IMR-90 (cell line): ENCODE measurements around the gene MAP3K5. TPM values are rescaled to one million over a fixed set of nuclear protein-coding genes. Genes with fewer than 3 reads are reported as not detected.

ENCODE experiments used
- ATAC-seq: fragments of 200-7000 bp; cut with Tn5 transposase; 2 replicates; pipeline ENCODE4 v1.9.1; 2020; ENCODE audit warnings: low read depth, mild to moderate bottlenecking, moderate library complexity
- BruUV-seq: library from RNA; stranded (reverse); fragments of 400-500 nt; replicated peaks from 2 replicates; lab custom pipeline; 2021; lab: Mats Ljungman, UMichigan
- CTCF ChIA-PET: fragments of 300-600 bp; formaldehyde crosslinking; extraction: SDS; loops from one replicate; lab custom pipeline; 2021; ENCODE audit warnings: antibody characterized with exemption; lab: Yijun Ruan, JAX
- POLR2A ChIA-PET: fragments of 300-600 bp; sonication (Branson Sonifier 250); formaldehyde crosslinking; loops from one replicate; lab custom pipeline; 2022; ENCODE audit warnings: antibody characterized with exemption; ENCODE audit not compliant: unreplicated experiment; lab: Charles Lee
- DNase-seq: peaks from one replicate; pipeline ENCODE4 v3.0.0; 2013
- H2AFZ ChIP-seq: replicated peaks from 2 replicates; pipeline ENCODE3; 2013; ENCODE audit warnings: low read length, mild to moderate bottlenecking; ENCODE audit not compliant: poor library complexity
- H2AK5ac ChIP-seq: 2 replicates; pipeline ENCODE4 v1.6.1; 2013; ENCODE audit warnings: low read depth, low read length, inconsistent platforms
- H2AK9ac ChIP-seq: replicated peaks from 2 replicates; pipeline ENCODE3; 2013; ENCODE audit warnings: mild to moderate bottlenecking, low read depth, low read length, moderate library complexity; ENCODE audit not compliant: poor library complexity
- H2BK120ac ChIP-seq: 2 replicates; pipeline ENCODE4 v1.6.1; 2013; ENCODE audit warnings: low read depth, low read length, inconsistent platforms
- H2BK15ac ChIP-seq: 3 replicates; pipeline ENCODE4 v1.6.1; 2013; ENCODE audit warnings: low read depth, low read length, inconsistent platforms
- H2BK20ac ChIP-seq: 2 replicates; pipeline ENCODE4 v1.6.1; 2013; ENCODE audit warnings: low read depth, mild to moderate bottlenecking, inconsistent platforms, low read length, moderate library complexity
- H2BK5ac ChIP-seq: 2 replicates; pipeline ENCODE4 v1.6.1; 2013; ENCODE audit warnings: mild to moderate bottlenecking, low read depth, low read length, inconsistent platforms; ENCODE audit not compliant: poor library complexity, severe bottlenecking
- H3K14ac ChIP-seq: replicated peaks from 2 replicates; pipeline ENCODE4 v1.6.1; 2013; ENCODE audit warnings: low read depth, low read length, inconsistent platforms
- H3K18ac ChIP-seq: 2 replicates; pipeline ENCODE4 v1.6.1; 2013; ENCODE audit warnings: low read depth, low read length, control low read depth
- H3K23ac ChIP-seq: 2 replicates; pipeline ENCODE4 v1.6.1; 2013; ENCODE audit warnings: low read depth, low read length, inconsistent platforms
- H3K27ac ChIP-seq: 2 replicates; pipeline ENCODE4 v1.5.1; 2013; ENCODE audit warnings: mild to moderate bottlenecking, control low read depth, low read length; ENCODE audit not compliant: insufficient read depth
- H3K27me3 ChIP-seq: 2 replicates; pipeline ENCODE4 v1.6.1; 2013; ENCODE audit warnings: low read length; ENCODE audit not compliant: control insufficient read depth, insufficient read depth
- H3K36me3 ChIP-seq: 2 replicates; pipeline ENCODE4 v1.6.1; 2013; ENCODE audit warnings: low read length, mixed read lengths; ENCODE audit not compliant: control insufficient read depth, insufficient read depth
- H3K4ac ChIP-seq: 2 replicates; pipeline ENCODE4 v1.6.1; 2013; ENCODE audit warnings: low read depth, low read length, inconsistent platforms
- H3K4me1 ChIP-seq: 2 replicates; pipeline ENCODE4 v1.6.1; 2013; ENCODE audit warnings: low read length, mixed read lengths; ENCODE audit not compliant: control insufficient read depth, insufficient read depth
- H3K4me2 ChIP-seq: 2 replicates; pipeline ENCODE4 v1.6.1; 2013; ENCODE audit warnings: low read depth, mild to moderate bottlenecking, control low read depth, low read length, moderate library complexity
- H3K4me3 ChIP-seq: 2 replicates; pipeline ENCODE4 v1.5.1; 2013; ENCODE audit warnings: low read depth, mild to moderate bottlenecking, control low read depth, low read length, moderate library complexity; ENCODE audit not compliant: insufficient read depth
- H3K56ac ChIP-seq: 2 replicates; pipeline ENCODE4 v1.6.1; 2013; ENCODE audit warnings: low read length, inconsistent platforms; ENCODE audit not compliant: insufficient read depth; ENCODE audit errors: extremely low read depth
- H3K79me1 ChIP-seq, 2 experiments: 2 replicates each; pipeline ENCODE4 v1.6.1; 2013; ENCODE audit warnings: low read length in 2 of 2, inconsistent platforms in 1 of 2, low read depth in 1 of 2
- H3K9ac ChIP-seq: 2 replicates; pipeline ENCODE4 v1.6.1; 2013; ENCODE audit warnings: low read depth, low read length, control low read depth
- H3K9me1 ChIP-seq: 2 replicates; pipeline ENCODE4 v1.6.1; 2013; ENCODE audit warnings: low read length, inconsistent platforms; ENCODE audit not compliant: insufficient read depth
- H3K9me3 ChIP-seq: 2 replicates; pipeline ENCODE4 v1.6.1; 2013; ENCODE audit warnings: low read length; ENCODE audit not compliant: control insufficient read depth, insufficient read depth
- H4K20me1 ChIP-seq: 2 replicates; pipeline ENCODE4 v1.6.1; 2013; ENCODE audit warnings: low read length, inconsistent platforms; ENCODE audit not compliant: insufficient read depth
- H4K5ac ChIP-seq: 2 replicates; pipeline ENCODE4 v1.6.1; 2013; ENCODE audit warnings: mild to moderate bottlenecking, low read depth, low read length, control low read depth
- H4K8ac ChIP-seq, 2 experiments: 2 replicates each; pipeline ENCODE4 v1.6.1; 2013; ENCODE audit warnings: low read depth in 2 of 2, low read length in 2 of 2, control low read depth in 1 of 2, inconsistent platforms in 1 of 2
- H4K91ac ChIP-seq: 2 replicates; pipeline ENCODE4 v1.6.1; 2013; ENCODE audit warnings: low read depth, low read length, inconsistent platforms; ENCODE audit not compliant: insufficient read depth
- BHLHE40 ChIP-seq: fragments of 150-350 bp; IDR thresholded peaks from 2 replicates; pipeline ENCODE4 v1.6.1; 2016; ENCODE audit warnings: mild to moderate bottlenecking, low read depth, low read length
- CEBPB ChIP-seq: IDR thresholded peaks from 2 replicates; pipeline ENCODE4 v1.6.1; 2012; ENCODE audit warnings: low read depth, low read length, improper control_type of control experiment
- CHD1 ChIP-seq: IDR thresholded peaks from 2 replicates; pipeline ENCODE4 v1.6.1; 2012; ENCODE audit warnings: low read depth, low read length, improper control_type of control experiment
- ELK1 ChIP-seq: fragments of 150-350 bp; IDR thresholded peaks from 2 replicates; pipeline ENCODE4 v1.6.1; 2016; ENCODE audit warnings: low read depth, mild to moderate bottlenecking, low read length, moderate library complexity, borderline replicate concordance
- FOS ChIP-seq: fragments of 150-350 bp; IDR thresholded peaks from 2 replicates; pipeline ENCODE4 v1.6.1; 2016; ENCODE audit warnings: low read depth, low read length
- MAFK ChIP-seq: IDR thresholded peaks from 2 replicates; pipeline ENCODE4 v1.6.1; 2012; ENCODE audit warnings: low read depth, low read length, improper control_type of control experiment
- MXI1 ChIP-seq: IDR thresholded peaks from 2 replicates; pipeline ENCODE4 v1.6.1; 2012; ENCODE audit warnings: low read depth, mild to moderate bottlenecking, low read length, moderate library complexity, borderline replicate concordance
- RAD21 ChIP-seq: IDR thresholded peaks from 2 replicates; pipeline ENCODE4 v1.6.1; 2012; ENCODE audit warnings: low read length, improper control_type of control experiment
- RCOR1 ChIP-seq: IDR thresholded peaks from 2 replicates; pipeline ENCODE4 v1.6.1; 2012; ENCODE audit warnings: mild to moderate bottlenecking, low read length, improper control_type of control experiment; ENCODE audit not compliant: insufficient replicate concordance
- RFX5 ChIP-seq: IDR thresholded peaks from 2 replicates; pipeline ENCODE4 v1.8.0; 2012; ENCODE audit warnings: low read depth, mild to moderate bottlenecking, low read length, moderate library complexity
- SMC3 ChIP-seq: fragments of 150-350 bp; IDR thresholded peaks from 2 replicates; pipeline ENCODE4 v1.6.1; 2016; ENCODE audit warnings: low read depth, mild to moderate bottlenecking, antibody characterized with exemption, low read length, moderate library complexity
- USF2 ChIP-seq: fragments of 150-350 bp; IDR thresholded peaks from 2 replicates; pipeline ENCODE4 v1.6.1; 2017; ENCODE audit warnings: mild to moderate bottlenecking, antibody characterized with exemption, low read length, low read depth
- WGBS, 2 experiments: methylation state at CpG; one replicate each; pipeline versions ENCODE4 v1.1.5 to v1.1.7; 2013; ENCODE audit warnings: missing lambda C conversion rate in 2 of 2; ENCODE audit not compliant: insufficient read length in 1 of 2; ENCODE audit errors: extremely low coverage in 2 of 2; 5-methylcytosine and 5-hydroxymethylcytosine counted together
- dilution Hi-C: fragments of 300-500 bp; cut with HindIII; formaldehyde crosslinking; loops from one replicate; pipeline ENCODE4 v1.14.3; 2018; ENCODE audit warnings: low sequenced_read_pairs; ENCODE audit not compliant: unreplicated experiment
- in situ Hi-C: fragments of 300-500 bp; cut with MboI; formaldehyde crosslinking; loops from 3 replicates; pipeline ENCODE4 v1.14.3; 2019; ENCODE audit warnings: low sequenced_read_pairs, inconsistent platforms, mixed read lengths
- intact Hi-C: fragments of 100-400 bp; cut with micrococcal nuclease; formaldehyde crosslinking; loops from 2 replicates; pipeline ENCODE4 v1.10.0; 2022
- polyA plus RNA-seq, 3 experiments: library from polyadenylated mRNA; depleted of rRNA; stranded (reverse); fragments of >200 nt; gene quantifications; 2 replicates each; pipeline ENCODE4 v1.2.3, GENCODE V29; 2012; ENCODE audit warnings: low replicate concordance in 1 of 3
- total RNA-seq: library from RNA; depleted of rRNA; stranded (reverse); fragments of >200 nt; gene quantifications from 2 replicates; pipeline ENCODE4 v1.2.3, GENCODE V29; 2012

MAP3K5 gene
- total and polyA plus RNA-seq, 2 of the 4 experiments (the other 2 are of a cell fraction): 5.4 to 17.6 TPM

GRCh38 chr6:136644597-136644952 is 147.7 kb downstream of the MAP3K5 start:
- H3K14ac ChIP-seq: 0 out of 2 replicates have a peak overlapping the region, but pooled peaks have one; percentile 1
- no peak overlapping the region for H3K4me3 ChIP-seq
- peak overlapping the region; percentile 21; the same call in 1 of the 2 replicates for H2BK120ac ChIP-seq
- H4K5ac ChIP-seq: no peak overlapping the region
- H3K27ac ChIP-seq: no peak overlapping the region
- ATAC-seq (no peak), DNase-seq (no peak)
- H3K23ac ChIP-seq: no peak overlapping the region
- H3K27me3 ChIP-seq: no peaks in the 10 kb centered on the region
- H3K9ac ChIP-seq: no peak overlapping the region
- no peak overlapping the region for H3K18ac ChIP-seq
- intact Hi-C loops (loop anchor here (1.0 to 2.0 kb wide), 2 partner anchors 58 to 149 kb away; no protein-coding TSS in a partner anchor), in situ Hi-C loops (no loop called here), dilution Hi-C loops (no loop called here)
- POLR2A ChIA-PET: interaction anchor here (1.1 kb wide), 1 partner anchor 147 kb away, joined by 4 read pairs; the partner anchor contains the start of gene MAP3K5
- H2BK15ac ChIP-seq: no peak overlapping the region
- no peak overlapping the region for H3K56ac ChIP-seq
- H2BK20ac ChIP-seq: peak overlapping the region; percentile 5; the same call in 1 of the 2 replicates
- H2BK5ac ChIP-seq: no peak overlapping the region
- no peak overlapping the region for H4K91ac ChIP-seq
- CTCF ChIA-PET: interaction anchor here (0.6 to 4.6 kb wide), 19 partner anchors 10 to 220 kb away, joined by 3 to 41 read pairs (median 4); partner anchors contain the start of gene MAP3K5
- H4K20me1 ChIP-seq: no peaks in the 10 kb centered on the region
- H3K36me3 ChIP-seq: peaks cover 2% of the 10 kb centered on the region; the same call in 1 of the 2 replicates
- H3K9me1 ChIP-seq: peaks cover 14% of the 10 kb centered on the region
- H2AFZ ChIP-seq: no peak overlapping the region
- H3K9me3 ChIP-seq: no peaks in the 10 kb centered on the region
- no peak for TF ChIP-seq SMC3
- no peak for TF ChIP-seq RFX5
- no peak for TF ChIP-seq MAFK
- TF ChIP-seq RAD21: no peak
- TF ChIP-seq USF2: no peak
- TF ChIP-seq CHD1: no peak
- no peak for TF ChIP-seq MXI1
- TF ChIP-seq ELK1: no peak
- TF ChIP-seq RCOR1: no peak
- TF ChIP-seq FOS: no peak
- no peak for TF ChIP-seq BHLHE40
- TF ChIP-seq CEBPB: no peak
- no peak overlapping the region for H2AK5ac ChIP-seq
- no TSS peak for BruUV-seq
- peaks cover 13% of the 10 kb centered on the region for H3K4me1 ChIP-seq
- H2AK9ac ChIP-seq: no peak overlapping the region
- H3K79me1 ChIP-seq: peaks cover 7 to 37% of the 10 kb centered on the region in 2 experiments; a peak in 3 of 4 replicates
- 80% methylated on average over 1 of the region's 4 CpGs; no CpG with 5 or more reads in 1 of the 2 experiments for WGBS, 2 experiments
- no peak overlapping the region; a peak in 1 of 4 replicates for H4K8ac ChIP-seq
- H3K4me2 ChIP-seq: no peak overlapping the region
- H3K4ac ChIP-seq: peak overlapping the region; percentile 53; the same call in 1 of the 2 replicates
